Astrocyte of the spinal cord (primary cell): ENCODE measurements around the gene KRTAP5-6.

ENCODE experiments used
- DNase-seq: peaks from one replicate; pipeline ENCODE4 v3.0.0; 2011; ENCODE audit warnings: low read depth, low spot score
- H3K4me3 ChIP-seq: 2 replicates; pipeline ENCODE4 v1.5.1; 2011; ENCODE audit warnings: low read depth, mild to moderate bottlenecking, low read length, moderate library complexity
- CTCF ChIP-seq: IDR thresholded peaks from 2 replicates; pipeline ENCODE4 v1.5.1; 2012; ENCODE audit warnings: low read depth, mild to moderate bottlenecking, low read length, inconsistent platforms
- in situ Hi-C: cut with HindIII; loops from 2 replicates; pipeline ENCODE4 v1.10.0; 2017; ENCODE audit warnings: low sequenced_read_pairs

Gene KRTAP5-6

GRCh38 chr11:1733716-1734640 lies 37.0 kb downstream of the KRTAP5-6 start:
- in situ Hi-C loops = no loop called here
- no peak for TF ChIP-seq CTCF
- no peak for DNase-seq
- no peak overlapping the region for H3K4me3 ChIP-seq

- no peak overlapping the region for H3K4me3 ChIP-seq
- in situ Hi-C loops = no loop called here
- no peak for TF ChIP-seq CTCF
- no peak for DNase-seq
These were observed 37.7 kb downstream of the KRTAP5-6 start for GRCh38 chr11:1734641-1735081.

- DNase-seq = no peak
- TF ChIP-seq CTCF = no peak
- in situ Hi-C loops = no loop called here
- no peak overlapping the region for H3K4me3 ChIP-seq
These were observed 38.3 kb downstream of the KRTAP5-6 start for GRCh38 chr11:1735271-1735670.

GRCh38 chr11:1736447-1736992 lies 39.5 kb downstream of the KRTAP5-6 start:
- no peak overlapping the region for H3K4me3 ChIP-seq
- in situ Hi-C loops = no loop called here
- no peak for DNase-seq
- TF ChIP-seq CTCF = no peak

- DNase-seq = no peak
- TF ChIP-seq CTCF = no peak
- no peak overlapping the region for H3K4me3 ChIP-seq
- in situ Hi-C loops = no loop called here
These were observed 40.2 kb downstream of the KRTAP5-6 start for GRCh38 chr11:1737080-1737757.

- no peak overlapping the region for H3K4me3 ChIP-seq
- in situ Hi-C loops = no loop called here
- no peak for DNase-seq
- no peak for TF ChIP-seq CTCF
These were observed 41.4 kb downstream of the KRTAP5-6 start for GRCh38 chr11:1738380-1738779.
